GM21786 (cell line): ENCODE data around the gene BTG2.

Experiments used
- ATAC-seq: cut with Tn5 transposase; IDR thresholded peaks from one replicate; pipeline ENCODE4 v1.9.1; 2021; ENCODE audit not compliant: unreplicated experiment

BTG2 gene

GRCh38 chr1:203338335-203339036 is 33.2 kb downstream of the BTG2 start:
- ATAC-seq = no peak

GRCh38 chr1:203340112-203340790 is 34.9 kb downstream of the BTG2 start:
- no peak for ATAC-seq

GRCh38 chr1:203342192-203342940 is 37.0 kb downstream of the BTG2 start:
- ATAC-seq = no peak

GRCh38 chr1:203343956-203344754 is 38.8 kb downstream of the BTG2 start:
- ATAC-seq = no peak

- no peak for ATAC-seq
These were observed 40.9 kb downstream of the BTG2 start for GRCh38 chr1:203346060-203346768.

- no peak for ATAC-seq
These were observed 41.4 kb downstream of the BTG2 start for GRCh38 chr1:203346769-203347102.

- ATAC-seq = no peak
These were observed 43.8 kb downstream of the BTG2 start for GRCh38 chr1:203349166-203349565.

GRCh38 chr1:203349773-203350524 is 44.6 kb downstream of the BTG2 start:
- ATAC-seq = no peak

- ATAC-seq = no peak
These were observed 45.8 kb downstream of the BTG2 start, which contains the start of gene FMOD for GRCh38 chr1:203351037-203351625. FMOD (minus strand) TSS chr1:203351122; CDS start chr1:203348270, 2,852 bp downstream.

- no peak for ATAC-seq
These were observed 48.2 kb downstream of the BTG2 start for GRCh38 chr1:203353486-203353885.

GRCh38 chr1:203354246-203354645 is 48.9 kb downstream of the BTG2 start:
- no peak for ATAC-seq

GRCh38 chr1:203359010-203359571 is 53.8 kb downstream of the BTG2 start:
- no peak for ATAC-seq
